Upper lobe of right lung (tissue), 1 donor: Measurements from ENCODE around the gene FNDC5. TPM values are rescaled to one million over a fixed set of nuclear protein-coding genes. Genes with fewer than 3 reads are reported as not detected.

Experiments
- ATAC-seq: fragments of 200-7000 bp; cut with Tn5 transposase; one replicate; pipeline ENCODE4 v1.9.1; 2020; ENCODE audit warnings: mild to moderate bottlenecking, moderate library complexity
- DNase-seq: peaks from one replicate; pipeline ENCODE4 v3.0.0-alpha.2; 2020
- H3K27ac ChIP-seq: fragments of 200-600 bp; one replicate; pipeline ENCODE4 v1.8.0; 2022
- H3K27me3 ChIP-seq: fragments of 200-600 bp; one replicate; pipeline ENCODE4 v1.8.0; 2022; ENCODE audit warnings: mild to moderate bottlenecking
- H3K36me3 ChIP-seq: fragments of 200-600 bp; one replicate; pipeline ENCODE4 v1.8.0; 2022
- H3K4me1 ChIP-seq: fragments of 200-600 bp; one replicate; pipeline ENCODE4 v1.8.0; 2022
- H3K4me3 ChIP-seq: fragments of 200-600 bp; one replicate; pipeline ENCODE4 v1.8.0; 2022; ENCODE audit warnings: mild to moderate bottlenecking
- H3K9me3 ChIP-seq: fragments of 200-600 bp; one replicate; pipeline ENCODE4 v1.8.0; 2022
- intact Hi-C: fragments of 100-400 bp; cut with DNase I; formaldehyde crosslinking; loops from one replicate; pipeline ENCODE4 v1.11.0; 2022
- long read RNA-seq: library from polyadenylated mRNA; unstranded; transcript quantifications from one replicate; pipeline ENCODE4 v2.0.0, GENCODE V29; 2021
- total RNA-seq: library from RNA; stranded (reverse); fragmentation: NEBNext Ultra II Directional; extraction: Animal tissue kit (Norgen Biotek cat#: 25700); gene quantifications from one replicate; pipeline ENCODE4 v1.2.1, GENCODE V29; 2021
- TF ChIP-seq, protein P1 (sequence below): fragments of 200-600 bp; IDR thresholded peaks from one replicate; pipeline ENCODE4 v1.8.0; 2022; ENCODE audit warnings: antibody characterized with exemption
- donor health status: DM: no; HTN: yes; CAD: no; lungs with severe emphysema.

FNDC5 gene
- 1.5 TPM for total RNA-seq
- long read RNA-seq, partial matches to known transcripts: 3 of 7 reads
- long read RNA-seq, other reads (novel, unspliced or antisense): 4 of 7 reads

DNA sequence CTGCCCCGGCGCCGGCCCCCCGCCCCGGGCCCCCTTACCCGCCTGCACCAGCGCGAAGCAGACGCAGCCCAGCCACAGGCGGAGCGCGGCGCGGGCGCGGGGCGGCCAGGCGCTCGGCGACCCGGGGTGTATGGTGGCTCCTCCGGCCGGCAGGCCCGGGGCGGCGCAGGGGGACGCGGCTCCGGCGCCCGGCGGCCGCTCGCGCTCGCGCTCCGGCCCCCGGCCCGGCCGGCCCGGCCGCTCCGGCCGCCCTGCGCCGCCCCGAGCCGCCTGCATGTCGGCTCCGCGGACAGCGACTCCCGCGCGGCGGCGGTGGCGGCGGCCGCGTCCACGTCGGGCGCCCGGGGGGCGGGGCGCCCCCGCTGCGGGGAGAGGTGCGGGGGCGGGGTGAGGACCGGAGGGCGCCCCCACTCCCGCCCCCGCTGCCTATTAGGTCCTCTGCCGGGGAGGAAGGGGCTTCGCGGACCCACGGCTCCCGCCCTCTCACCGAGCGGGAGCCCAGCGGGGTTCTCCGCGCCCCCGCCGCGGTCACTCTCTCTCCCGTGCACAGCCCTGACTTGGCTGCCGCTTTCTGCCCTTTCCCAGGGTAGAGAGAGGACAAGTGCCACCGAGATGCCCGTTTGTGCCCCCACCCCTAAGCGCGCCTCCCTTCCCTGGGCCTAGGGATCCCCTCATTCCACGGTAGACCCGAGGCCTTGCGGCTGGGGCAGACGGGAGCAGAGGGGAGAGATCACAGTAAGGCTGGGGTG lies at the start of gene FNDC5:
TSS of gene FNDC5 (minus strand) at position 298 of the 749 bp plus-strand sequence.
- no peaks in the 10 kb centered on the region for H3K9me3 ChIP-seq
- no peaks in the 10 kb centered on the region for H3K4me1 ChIP-seq
- TF ChIP-seq, protein P1, sequence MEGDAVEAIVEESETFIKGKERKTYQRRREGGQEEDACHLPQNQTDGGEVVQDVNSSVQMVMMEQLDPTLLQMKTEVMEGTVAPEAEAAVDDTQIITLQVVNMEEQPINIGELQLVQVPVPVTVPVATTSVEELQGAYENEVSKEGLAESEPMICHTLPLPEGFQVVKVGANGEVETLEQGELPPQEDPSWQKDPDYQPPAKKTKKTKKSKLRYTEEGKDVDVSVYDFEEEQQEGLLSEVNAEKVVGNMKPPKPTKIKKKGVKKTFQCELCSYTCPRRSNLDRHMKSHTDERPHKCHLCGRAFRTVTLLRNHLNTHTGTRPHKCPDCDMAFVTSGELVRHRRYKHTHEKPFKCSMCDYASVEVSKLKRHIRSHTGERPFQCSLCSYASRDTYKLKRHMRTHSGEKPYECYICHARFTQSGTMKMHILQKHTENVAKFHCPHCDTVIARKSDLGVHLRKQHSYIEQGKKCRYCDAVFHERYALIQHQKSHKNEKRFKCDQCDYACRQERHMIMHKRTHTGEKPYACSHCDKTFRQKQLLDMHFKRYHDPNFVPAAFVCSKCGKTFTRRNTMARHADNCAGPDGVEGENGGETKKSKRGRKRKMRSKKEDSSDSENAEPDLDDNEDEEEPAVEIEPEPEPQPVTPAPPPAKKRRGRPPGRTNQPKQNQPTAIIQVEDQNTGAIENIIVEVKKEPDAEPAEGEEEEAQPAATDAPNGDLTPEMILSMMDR: no peak
- ATAC-seq: peak; percentile 53
- intact Hi-C loops: no loop called here
- H3K27me3 ChIP-seq: peaks cover 22% of the 10 kb centered on the region
- peak within 1 kb of the TSS; percentile 38 for H3K4me3 ChIP-seq
- H3K36me3 ChIP-seq: no peaks in the 10 kb centered on the region
- no peak within 1 kb of the TSS for H3K27ac ChIP-seq
- no peak for DNase-seq

DNA sequence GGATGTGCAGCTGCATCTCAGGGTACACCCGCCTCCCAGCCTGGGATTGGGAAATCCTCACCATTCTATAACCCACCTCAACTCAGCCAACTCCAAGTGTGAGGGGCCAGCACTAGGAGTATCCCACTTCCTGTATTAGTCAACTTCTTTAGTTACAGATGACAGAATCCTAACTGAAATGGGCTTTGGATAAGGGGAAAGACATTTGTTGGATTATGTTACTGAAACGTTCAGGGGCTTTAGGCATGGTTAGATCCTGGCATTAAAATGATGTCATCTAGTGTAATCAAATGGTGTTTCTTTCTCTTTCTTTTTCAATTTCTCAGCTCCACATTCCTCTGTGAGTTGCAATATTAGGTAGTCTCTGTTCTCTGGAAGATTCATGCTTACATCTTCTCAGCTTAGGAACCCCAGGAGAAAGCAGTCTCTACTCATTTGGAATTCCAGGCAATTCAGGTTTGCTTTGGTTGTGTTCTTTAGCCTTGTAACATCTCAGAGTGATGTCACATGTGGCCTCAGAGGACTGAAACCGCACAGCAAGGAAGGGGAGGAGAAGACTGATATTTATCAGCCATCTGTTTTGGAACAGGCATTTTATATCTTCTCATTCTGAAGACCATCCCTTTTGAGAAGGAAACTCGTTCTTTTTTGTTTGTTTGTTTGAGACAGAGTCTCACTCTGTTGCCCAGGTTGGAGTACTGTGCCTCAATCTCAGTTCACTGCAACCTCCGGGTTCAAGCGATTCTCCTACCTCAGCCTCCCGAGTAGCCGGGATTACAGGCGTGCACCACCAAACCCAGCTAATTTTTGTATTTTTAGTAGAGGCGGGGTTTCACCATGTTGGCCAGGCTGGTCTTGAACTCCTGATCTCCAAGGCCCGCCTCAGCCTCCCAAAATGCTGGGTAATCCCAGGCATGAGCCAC lies 49.4 kb upstream of the FNDC5 start:
- DNase-seq (no peak), ATAC-seq (no peak)
- TF ChIP-seq, protein P1: no peak
- Histone ChIP-seq H3K4me1 (peaks cover 5% of the 10 kb centered on the region), H3K27ac (no peak overlapping the region), H3K27me3 (peaks cover 21% of the 10 kb centered on the region), H3K4me3 (no peak overlapping the region), H3K36me3 (no peaks in the 10 kb centered on the region), H3K9me3 (no peaks in the 10 kb centered on the region)
- intact Hi-C loops: no loop called here

DNA sequence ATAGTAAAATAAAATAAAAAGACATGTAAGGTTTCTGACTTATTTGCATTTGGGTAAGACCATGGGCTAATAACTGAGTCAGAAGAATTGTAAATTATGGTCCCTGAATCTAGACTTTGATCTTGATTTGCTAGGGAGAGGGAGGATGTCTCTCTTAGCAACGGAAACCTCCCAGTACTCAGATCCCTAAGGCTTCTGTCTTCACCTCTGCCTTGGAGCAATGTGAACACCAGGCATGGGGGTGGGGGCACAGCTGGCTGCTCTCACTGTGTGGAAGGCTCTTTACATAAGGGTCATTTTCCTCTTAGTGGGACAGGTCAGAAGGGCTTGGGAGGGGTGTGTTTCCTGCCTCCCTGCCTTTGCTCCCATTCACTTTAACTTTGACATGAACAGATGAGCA lies 47.5 kb upstream of the FNDC5 start:
- H3K27ac ChIP-seq: no peak overlapping the region
- no peaks in the 10 kb centered on the region for H3K4me1 ChIP-seq
- H3K9me3 ChIP-seq: no peaks in the 10 kb centered on the region
- TF ChIP-seq, protein P1: no peak
- H3K36me3 ChIP-seq: no peaks in the 10 kb centered on the region
- intact Hi-C loops: no loop called here
- ATAC-seq (no peak), DNase-seq (no peak)
- H3K4me3 ChIP-seq: no peak overlapping the region
- peaks cover 6% of the 10 kb centered on the region for H3K27me3 ChIP-seq

DNA sequence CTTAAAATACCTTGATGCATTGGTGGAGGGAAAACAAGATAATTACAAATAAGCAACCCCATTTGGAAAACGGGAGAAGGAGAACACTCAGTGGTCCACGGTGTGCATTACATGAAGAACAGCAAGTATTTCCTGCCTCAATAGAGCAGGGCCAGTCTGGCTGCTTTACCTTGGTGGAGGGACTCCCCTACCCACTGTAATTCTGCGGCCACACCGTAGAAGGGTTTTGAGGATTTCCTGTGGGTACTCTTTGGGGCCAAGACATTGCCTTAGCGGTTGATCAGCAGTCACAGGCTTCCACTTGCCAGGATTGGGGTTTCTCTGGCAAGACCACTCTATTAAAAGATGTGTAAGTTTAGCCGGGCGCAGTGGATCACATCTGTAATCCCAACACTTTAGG lies 46.8 kb upstream of the FNDC5 start:
- no peaks in the 10 kb centered on the region for H3K4me1 ChIP-seq
- no peak overlapping the region for H3K4me3 ChIP-seq
- H3K27ac ChIP-seq: no peak overlapping the region
- no peaks in the 10 kb centered on the region for H3K36me3 ChIP-seq
- H3K9me3 ChIP-seq: no peaks in the 10 kb centered on the region
- intact Hi-C loops: no loop called here
- DNase-seq: no peak
- H3K27me3 ChIP-seq: peaks cover 3% of the 10 kb centered on the region
- no peak for ATAC-seq
- TF ChIP-seq, protein P1: no peak

DNA sequence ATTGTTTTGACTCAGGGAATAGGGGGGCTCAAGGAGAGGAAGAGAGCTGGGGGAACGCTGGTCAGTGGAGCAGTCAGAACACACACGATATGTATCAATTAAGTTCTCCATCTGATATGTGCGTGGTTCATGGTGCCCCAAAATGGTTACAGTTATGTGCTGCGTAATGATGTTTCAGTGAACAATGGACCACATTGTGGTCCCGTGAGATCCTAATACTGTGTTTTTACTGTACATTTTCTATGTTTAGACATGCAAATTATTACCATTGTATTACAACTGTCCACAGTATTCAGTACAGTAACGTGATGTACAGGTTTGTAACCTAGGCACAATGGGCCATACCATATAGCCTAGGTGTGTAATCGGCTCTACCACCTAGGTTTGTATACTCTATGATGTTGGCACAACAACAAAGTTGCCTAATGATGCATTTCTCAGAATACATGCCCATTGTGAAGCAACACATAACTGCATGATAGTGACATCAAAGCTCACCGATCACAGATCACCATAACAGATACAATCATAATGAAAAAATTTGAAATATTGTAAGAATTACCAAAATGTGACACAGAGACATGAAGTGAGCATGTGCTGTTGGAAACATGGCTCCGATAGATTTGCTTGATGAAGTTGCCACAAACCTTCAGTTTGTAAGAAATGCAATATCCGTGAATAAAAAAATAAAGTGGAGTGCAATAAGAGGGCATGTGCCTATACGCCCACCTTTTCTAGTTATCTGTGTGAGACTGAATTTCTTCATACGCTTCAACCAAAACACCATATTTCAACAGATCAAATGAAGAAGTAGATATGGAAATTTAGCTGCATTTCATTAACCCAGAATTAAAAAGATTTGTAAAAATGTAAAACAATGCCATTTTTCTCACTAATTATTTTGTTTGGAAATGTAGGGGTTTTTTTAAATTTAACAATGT lies 45.3 kb upstream of the FNDC5 start:
- TF ChIP-seq, protein P1: no peak
- Histone ChIP-seq H3K4me3 (no peak overlapping the region), H3K27ac (no peak overlapping the region), H3K9me3 (no peaks in the 10 kb centered on the region), H3K36me3 (no peaks in the 10 kb centered on the region), H3K4me1 (no peaks in the 10 kb centered on the region), H3K27me3 (peaks cover 2% of the 10 kb centered on the region)
- no peak for ATAC-seq
- intact Hi-C loops: no loop called here
- no peak for DNase-seq
